GM21717 (cell line): Measurements from ENCODE around the gene AASS.

Source experiments
- ATAC-seq: cut with Tn5 transposase; IDR thresholded peaks from one replicate; pipeline ENCODE4 v1.9.1; 2021; ENCODE audit warnings: mild to moderate bottlenecking, moderate library complexity; ENCODE audit not compliant: unreplicated experiment

The AASS gene

DNA sequence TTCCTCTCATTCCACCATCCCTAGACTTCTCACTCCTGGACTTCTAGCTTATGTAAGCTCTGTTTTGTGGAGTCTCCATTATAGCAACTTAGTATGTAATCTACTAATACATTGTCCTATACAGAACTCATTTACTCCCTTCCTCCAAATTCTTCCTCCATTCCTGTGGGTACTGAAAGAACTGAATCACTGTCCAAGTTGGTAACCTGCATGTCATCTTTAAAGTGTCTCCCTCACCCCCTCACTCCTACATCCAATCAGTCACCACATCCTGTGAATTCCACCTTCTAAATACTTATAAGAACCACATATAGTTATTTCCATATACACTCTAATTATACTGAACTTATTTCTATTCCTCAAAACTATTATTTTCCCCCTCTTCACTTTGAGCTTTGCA is 20.3 kb downstream of the AASS start:
- no peak for ATAC-seq

DNA sequence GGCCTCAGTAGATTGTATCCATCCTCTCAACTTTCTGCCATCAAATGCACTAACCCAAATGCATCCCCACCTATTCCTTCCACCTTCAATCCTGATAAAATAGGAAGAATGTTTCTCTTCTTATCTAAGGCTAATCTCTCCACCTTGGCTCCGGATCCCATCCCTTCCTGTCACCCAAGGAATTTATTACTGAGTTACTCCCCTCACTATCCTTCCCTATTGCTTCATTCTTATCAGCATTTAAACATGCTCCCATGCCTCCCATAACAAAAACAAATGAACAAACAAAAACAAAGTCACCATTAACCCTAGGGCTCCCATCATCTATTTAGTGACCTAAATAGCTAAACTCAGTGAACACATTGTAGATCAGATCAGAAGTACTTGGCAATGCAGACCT is 25.3 kb downstream of the AASS start:
- ATAC-seq: no peak

DNA sequence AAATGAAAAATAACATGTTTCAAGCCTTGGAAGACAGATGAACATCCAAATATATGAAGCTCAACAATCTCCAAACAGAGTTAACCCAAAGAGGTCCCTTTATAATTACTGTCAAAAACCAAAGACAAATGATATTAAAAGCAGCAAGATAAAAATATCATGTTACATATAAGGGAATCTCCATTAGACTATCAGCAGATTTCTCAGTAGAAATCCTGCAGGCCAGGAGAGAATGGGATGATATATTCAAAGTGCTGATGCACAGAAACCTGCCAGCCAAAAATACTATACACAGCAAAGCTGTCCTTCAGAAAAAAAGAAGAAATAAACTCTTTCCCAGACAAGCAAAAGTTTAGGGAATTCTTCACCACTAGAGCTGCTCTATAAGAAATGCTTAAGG is 41.0 kb downstream of the AASS start:
- ATAC-seq: no peak

DNA sequence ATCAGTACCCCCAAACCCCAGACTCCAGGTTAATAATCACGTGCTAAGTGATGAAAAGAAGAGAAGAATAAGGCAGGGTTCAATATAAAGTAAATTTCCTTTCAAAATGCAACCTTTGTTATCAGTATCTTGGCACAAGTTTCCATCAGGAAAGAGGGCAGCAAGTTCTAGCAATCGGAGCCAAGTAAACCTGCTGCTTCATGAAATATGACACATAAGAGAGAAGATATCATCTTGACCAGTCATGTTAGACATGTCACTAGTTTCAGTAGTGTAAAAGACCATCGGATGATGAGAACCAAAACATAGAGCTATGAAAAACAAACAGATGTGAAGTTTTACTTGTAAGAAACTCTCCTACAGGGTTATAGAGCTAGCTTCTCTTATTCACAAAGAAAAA is 44.0 kb downstream of the AASS start:
- no peak for ATAC-seq

DNA sequence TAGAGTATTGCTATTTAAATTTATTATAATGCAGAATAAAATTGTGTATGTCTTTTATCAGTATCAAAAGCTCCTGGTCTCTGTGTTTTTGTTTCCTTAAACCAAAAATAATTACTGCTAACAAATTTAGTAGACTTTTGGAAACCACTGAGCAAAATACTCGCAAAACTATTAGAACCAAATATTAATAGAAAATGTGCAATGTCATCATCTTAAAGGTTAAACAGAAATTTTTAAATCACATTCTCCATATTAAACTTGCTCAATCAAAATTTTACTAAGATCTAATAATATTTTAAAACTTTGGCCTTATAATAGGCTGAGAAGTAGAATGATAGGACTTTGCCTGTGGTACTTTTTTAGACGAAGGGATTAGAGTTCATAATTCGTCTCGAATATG is 48.4 kb downstream of the AASS start:
- no peak for ATAC-seq

DNA sequence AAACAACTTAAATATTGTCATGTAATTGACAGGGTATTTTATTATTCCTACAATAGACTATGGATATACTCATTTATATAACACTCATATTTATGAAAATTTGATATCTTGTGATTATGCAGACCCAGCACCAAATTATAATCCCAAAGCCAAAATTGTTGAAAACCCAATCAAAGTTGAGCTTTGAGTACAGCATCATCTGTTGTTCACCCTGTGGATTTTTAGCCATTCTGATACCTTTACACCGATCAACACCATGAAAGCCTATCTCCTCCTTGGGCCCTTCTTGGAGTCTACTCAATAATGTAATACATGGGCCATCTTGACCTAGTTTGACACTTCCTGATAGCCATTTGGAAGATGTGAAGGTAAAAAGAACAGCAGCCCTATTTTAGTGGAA is 49.5 kb downstream of the AASS start:
- no peak for ATAC-seq

DNA sequence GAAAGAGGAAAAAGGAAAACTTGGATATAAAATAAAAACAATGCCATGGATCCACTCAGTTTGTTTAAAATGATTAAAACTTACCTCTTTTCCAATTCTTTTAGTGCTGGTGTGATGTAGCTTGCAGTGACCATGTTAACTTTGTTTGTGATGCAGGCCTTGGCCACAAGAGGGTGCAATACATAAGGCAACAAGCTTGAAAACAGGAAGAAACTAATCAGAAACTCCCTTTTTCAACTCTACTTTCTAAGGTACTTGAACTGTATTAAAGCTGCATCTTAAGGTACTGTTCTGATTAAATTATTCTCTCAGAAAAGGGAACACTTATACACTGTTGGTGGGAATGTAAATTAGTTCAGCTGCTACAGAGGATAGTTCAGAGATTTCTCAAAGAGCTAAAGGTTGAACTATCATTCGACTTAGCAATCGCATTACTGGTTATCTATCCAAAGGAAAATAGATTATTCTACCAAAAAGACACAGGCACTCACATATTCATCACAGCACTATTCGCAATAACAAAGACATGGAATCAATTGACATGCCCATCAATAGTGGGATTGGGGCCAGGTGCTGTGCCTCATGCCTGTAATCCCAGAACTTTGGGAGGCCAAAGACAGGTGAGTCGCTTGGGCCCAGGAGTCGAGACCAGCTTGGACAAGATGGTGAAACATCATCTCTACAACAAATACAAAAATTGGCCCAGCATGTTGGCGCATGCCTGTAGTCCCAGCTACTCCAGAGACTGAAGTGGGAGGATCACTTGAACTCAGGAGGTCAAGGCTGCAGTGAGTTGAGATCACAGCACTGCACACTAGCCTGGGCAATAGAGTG is 50.9 kb downstream of the AASS start:
- ATAC-seq: peak; percentile 97

DNA sequence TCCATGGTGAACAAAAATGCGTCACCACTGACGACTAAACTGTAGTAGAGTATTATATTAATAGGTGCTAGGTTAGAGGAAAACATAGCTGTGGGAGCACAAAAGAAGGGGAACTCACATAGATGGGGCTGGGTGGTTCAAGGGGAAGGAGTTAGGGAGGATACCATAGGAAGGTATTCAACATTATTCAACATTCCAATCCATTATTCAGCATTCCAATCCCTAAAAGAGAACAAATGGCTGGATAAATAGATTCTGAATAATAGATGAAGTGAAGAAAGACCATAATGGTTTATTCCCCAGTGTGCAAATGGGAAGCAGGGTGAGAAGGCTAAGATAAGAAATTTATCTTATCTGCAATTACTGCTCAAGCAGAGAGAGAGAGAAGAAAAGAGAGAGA is 61.4 kb downstream of the AASS start:
- no peak for ATAC-seq

DNA sequence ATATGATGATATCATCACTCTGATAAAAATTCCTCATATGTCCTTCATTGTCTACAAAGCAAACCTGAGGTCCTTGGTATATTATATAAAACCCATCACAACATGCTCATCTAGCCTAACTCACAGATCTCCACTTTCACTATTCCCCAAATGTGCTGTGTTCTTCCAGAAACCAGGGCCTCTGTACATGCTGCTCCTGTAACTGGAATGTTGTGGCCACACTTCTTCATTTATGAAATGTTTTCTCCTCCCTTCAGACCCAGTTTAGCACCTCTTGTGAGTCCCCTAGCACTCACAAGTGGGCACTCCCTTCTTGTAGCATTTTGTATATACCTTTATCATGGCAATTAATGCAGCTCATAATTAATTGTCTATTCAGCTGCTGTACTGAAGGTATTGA is 61.9 kb downstream of the AASS start:
- no peak for ATAC-seq

DNA sequence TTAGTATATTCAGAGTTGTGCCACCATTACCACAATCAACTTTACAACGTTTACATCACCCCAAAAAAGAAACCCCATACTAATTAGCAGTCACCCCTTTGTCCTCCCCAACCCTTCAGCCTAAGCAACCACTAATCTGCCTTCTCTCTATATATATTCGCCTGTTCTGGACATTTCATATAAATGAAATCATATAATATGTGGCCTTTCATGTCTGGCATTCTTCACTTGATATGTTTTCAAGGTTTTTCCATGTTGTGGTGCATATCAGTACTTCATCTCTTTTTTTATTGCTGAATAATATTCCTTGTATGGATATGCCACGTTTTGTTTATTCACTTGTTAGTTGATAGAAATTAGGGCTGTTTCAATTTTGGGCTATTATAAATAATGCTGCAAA is 70.4 kb downstream of the AASS start:
- ATAC-seq: no peak

DNA sequence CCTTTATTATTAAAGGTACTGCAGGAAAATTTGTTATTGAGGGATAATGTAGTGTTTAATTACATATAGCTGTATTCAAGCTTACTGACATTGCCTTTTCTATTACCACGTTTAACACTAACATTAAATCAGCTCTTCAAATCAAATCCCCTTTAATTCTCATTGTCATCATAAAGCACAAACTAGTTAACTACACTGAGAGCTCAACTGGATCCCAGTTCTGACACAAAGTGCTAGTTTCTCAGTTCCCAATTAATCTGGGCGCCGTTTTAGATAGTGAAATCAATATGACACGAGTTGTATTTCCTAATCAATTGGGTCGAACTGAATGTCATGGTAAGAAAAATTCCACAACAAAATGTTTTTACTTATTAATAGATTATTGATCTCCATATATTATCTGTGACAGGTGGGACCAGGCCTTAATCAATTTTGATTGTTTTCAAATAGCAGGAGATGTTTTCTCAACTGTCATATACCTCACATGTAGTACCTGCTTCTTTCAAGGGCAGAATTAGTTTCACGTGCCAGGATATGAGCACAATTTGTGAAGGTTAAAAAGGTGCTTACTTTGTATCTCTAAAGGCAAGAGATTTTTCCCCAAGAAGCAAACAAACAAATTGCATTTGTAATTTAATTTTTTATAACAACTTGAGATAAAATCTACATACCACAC is 71.0 kb downstream of the AASS start:
- no peak for ATAC-seq

DNA sequence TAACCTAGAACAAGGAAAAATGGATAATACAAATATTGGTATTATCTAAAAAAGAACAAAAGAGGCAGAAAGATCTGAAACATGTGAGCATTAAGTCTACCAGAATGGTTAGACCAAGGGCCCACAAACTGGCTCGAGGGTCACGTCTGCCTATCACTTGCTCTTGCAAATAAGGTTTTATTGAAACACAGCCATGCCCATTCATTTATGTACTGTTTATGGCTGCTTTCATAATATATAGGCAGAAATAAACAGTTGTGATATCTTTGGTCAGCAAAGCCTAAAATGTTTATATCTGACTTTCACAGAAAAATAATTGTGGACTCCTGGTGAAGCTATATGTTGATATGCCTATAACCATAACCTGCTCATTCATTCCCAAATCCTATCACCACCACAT is 71.8 kb downstream of the AASS start:
- ATAC-seq: no peak

DNA sequence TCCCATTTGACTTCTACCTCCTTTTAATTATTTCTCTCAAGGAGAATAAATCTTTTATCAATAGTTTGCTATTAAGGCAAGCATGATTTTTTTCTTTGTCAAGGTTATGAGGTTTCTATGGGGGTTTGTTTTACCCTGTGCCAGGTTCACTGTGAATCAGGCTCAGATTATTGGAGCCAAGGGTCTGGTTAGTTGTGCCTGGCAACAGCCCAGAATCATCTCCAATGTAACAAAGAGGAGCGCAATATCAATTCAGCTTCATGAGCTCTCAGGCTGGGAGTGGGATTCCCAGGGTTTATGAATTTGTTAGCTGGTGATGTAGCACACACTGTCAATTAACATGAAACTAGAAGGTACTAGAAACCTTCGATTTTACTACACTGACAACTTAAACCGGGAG is 73.2 kb downstream of the AASS start:
- no peak for ATAC-seq

DNA sequence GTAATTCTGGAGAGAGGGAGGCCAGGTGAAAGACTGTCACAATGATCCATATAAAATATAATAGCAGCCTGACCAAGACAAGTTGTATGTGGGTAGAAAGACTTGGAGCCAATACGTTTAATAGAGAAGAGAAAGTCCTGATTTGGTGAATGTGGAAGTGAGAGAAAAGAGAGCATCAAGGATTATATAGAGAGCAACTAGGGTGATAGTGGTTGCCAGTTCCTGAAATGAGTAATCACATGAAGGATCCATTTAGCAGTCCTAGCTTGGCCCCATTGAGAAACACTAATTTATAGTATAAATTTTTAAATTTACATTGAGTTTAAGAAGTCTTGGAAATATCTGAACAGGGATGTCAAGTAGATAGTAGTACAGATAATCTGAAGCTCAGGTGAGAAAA is 74.0 kb downstream of the AASS start:
- ATAC-seq: no peak

DNA sequence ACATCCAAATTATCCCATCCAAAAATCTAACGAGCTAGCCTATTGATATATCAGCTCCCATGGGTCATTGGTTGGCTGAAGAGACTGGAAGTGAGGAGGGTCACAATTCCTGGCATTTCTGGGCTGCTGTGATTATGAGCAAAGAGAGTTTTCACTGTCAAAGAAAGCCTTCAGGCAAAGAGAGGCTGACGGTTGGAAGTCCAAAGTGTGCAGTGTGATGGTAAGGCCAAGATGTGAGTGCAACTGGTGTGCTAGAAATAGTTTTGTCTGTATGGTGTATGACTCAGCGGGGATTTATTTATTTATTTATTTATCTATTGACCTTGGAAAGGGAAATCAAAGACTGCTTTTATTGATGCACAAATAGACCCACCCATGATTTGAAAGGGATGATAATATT is 75.0 kb downstream of the AASS start:
- no peak for ATAC-seq

DNA sequence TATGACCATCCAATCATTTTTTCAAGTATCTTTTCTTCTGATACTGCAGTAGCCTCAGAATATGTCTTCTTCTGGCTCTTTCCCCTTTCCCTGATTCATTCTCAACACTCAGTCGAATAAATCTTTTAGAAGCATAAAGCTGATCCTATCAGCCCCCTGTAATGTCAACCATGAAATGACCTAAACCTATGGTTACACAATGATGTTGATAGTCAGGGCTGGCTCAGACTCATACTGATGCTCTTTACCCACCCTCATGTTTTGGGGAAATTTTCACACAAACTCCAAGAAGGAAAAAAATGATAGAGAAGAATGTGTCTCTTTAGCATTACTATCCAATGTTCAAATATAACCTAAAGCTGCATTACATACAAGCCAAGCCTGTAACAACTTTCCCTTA is 76.0 kb downstream of the AASS start:
- no peak for ATAC-seq

DNA sequence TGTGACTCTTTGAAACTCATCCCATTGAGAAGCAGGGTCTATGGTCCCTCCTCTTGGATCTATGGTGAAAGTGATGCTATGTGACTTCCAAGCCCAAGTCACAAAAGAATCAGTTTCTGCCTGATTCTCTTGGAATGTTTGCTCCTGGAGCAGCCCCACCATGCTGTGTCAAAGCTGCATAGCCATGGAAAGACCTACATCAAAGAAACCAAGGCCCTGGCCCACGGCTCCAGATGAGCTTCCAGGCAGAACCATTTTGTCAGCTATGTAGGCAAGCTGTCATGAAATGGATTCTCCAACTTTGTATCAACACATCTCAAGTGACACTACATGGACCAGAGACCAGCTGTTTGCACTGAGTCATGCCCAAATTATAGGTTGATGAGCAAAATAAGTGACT is 77.0 kb downstream of the AASS start:
- ATAC-seq: no peak

DNA sequence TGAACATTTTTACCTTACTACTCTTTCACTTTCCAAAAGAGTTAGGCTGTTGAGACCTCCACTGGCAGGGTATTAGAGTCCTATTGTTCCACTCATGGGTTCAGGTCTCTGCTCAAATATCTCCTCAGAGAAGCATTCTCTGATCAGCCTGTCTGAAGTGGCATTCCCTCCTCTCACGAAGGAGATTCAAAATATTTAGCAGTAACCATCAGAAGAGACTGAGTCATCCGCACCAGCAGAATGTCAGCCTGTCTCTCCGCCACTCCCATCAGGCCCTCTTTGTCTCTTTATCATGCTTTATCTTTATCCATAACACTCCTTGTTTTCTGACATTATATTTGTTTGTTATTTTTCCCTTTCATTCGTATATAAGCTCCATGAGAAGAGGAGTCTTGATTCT is 79.1 kb downstream of the AASS start:
- no peak for ATAC-seq

DNA sequence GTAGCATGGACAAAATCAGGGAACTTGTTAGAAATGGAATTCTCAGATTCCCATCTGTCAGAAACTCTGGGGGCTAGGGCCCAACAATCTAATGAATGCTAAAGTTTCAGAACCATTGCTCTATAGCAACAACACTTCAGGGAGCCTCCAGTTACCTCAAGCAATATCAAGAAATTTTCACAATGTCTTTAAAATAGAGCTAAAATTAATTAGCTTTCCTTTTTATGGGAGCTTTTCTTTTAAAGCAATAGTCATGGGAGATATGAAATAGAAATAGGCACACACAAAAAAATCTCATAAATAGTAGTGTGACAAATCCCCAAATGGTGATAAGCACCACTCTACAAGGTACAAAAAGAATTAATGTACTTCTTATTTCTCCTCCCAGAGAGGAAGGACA is 80.9 kb downstream of the AASS start:
- no peak for ATAC-seq

DNA sequence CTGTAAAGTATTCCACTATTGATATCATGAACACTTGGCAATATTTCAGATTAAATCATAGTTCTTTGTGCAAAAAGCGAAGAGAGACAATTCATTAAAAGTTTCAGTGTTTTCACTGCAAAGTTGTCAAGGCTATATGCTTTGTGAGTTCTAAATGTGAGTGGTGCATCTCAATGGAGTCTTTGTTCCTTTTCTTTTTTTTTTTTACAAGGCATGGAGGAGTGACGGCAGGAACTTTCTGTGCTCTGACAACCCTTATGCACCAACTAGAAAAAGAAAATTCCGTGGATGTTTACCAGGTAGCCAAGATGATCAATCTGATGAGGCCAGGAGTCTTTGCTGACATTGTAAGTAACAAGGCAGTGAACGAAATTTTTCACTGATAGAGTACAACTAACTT is 84.5 kb downstream of the AASS start:
- ATAC-seq: no peak

DNA sequence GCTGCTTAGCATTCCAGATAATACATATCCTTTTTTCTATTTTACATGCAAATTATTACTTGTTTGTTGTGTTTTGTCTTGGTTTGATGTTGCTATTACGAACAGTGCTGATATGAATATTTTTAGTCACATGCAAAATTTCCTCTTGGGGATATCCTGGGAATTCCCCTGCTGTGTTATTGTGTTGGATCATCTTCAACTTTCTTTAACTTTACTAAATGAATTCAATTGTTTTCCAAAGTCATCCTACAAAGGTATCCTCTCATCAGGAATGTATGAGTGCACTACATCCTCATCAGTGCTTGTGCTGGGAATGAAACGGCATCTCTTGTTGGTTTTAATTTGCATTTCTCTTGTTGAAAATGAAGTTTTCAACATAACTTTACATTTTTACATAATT is 87.1 kb downstream of the AASS start:
- no peak for ATAC-seq

DNA sequence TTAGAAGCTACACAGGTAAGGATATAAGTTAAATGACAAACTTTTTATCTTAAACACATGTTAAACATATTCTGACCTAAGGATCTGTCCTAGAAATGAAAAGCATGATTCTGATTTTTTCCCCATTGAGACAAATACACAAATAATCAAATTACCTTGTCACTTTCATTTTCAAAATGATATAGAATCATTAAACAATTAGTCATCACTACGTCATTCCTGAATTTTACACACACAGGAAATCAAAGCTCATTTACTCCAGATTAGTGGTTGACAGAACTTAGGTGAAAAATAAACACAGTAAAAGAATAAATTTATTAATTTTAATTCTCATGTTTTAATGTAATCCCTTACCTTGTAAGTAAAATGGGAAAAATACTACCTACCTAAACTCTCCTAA is 89.0 kb downstream of the AASS start:
- ATAC-seq: no peak

DNA sequence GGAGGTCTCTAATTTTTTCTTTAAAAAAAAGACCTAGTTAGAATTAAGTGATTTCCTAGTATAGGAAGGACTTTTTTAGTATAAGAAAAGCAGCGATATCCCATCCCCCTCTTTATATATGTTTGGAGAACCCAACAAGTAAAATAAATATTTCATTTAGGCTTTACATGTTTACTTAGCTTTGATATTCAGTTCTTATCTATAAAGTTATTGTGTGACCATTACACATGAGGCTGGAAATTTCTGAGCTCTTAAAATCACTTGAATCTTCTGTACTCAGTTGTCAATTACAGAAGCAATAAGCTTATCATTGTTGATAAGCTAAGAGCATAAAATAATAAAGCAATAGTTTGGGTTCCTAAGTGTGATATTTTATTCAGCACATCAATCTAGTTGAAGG is 89.7 kb downstream of the AASS start:
- ATAC-seq: no peak
